HG03442 (cell line): ENCODE measurements around the gene CDH4.

Source experiments
- ATAC-seq: cut with Tn5 transposase; IDR thresholded peaks from one replicate; pipeline ENCODE4 v1.9.1; 2021; ENCODE audit warnings: mild to moderate bottlenecking, moderate library complexity; ENCODE audit not compliant: unreplicated experiment

CDH4 gene

DNA sequence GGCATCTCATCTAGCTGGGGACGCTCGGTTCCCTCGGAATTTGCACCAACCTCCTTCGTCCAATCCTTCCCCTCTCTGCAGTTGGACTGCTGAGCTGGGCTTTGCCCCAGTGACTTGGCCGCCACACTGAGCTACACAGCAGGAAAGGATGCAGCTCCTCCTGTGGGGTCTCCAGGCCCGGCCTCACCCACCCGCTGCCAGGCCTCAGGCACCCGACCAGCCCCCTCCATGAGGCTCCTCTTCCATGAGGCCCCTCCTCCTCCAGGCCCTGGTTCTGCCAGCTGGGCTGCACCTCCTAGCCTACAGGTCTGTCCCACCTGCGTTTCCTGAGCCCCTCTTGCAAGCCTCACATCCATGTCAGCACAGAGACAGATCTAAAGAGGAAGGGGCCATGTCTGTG lies 443.7 kb downstream of the CDH4 start:
- no peak for ATAC-seq

DNA sequence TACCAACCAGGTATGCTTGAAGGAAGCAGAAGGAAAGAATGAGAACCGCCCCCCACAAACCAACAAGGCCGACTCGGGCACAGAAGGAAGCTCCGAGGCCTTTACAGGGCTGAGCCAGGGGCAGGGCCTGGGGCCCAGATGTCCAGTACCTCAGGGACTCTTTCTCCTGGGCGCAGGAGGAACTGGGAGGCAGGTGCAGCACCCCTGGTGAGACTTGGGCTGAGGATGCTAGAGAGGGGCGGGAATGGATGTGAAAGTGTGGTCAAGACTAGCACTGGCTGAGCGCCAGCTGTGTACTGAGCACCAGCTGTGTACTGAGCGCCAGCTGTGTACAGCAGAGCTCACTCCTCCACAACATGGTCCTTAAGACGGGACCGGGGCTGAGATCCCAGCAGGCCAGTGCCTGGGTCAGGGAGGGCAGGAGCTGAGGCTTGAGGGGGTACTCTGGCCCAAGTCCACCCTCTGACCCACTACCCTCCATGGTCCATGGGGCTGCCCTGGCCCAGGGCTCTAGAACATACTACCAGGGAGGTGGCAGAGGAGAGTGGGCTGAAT lies 444.2 kb downstream of the CDH4 start:
- no peak for ATAC-seq

- no peak for ATAC-seq
Measured at GRCh38 chr20:61697666-61698597, 445.9 kb downstream of the CDH4 start.

DNA sequence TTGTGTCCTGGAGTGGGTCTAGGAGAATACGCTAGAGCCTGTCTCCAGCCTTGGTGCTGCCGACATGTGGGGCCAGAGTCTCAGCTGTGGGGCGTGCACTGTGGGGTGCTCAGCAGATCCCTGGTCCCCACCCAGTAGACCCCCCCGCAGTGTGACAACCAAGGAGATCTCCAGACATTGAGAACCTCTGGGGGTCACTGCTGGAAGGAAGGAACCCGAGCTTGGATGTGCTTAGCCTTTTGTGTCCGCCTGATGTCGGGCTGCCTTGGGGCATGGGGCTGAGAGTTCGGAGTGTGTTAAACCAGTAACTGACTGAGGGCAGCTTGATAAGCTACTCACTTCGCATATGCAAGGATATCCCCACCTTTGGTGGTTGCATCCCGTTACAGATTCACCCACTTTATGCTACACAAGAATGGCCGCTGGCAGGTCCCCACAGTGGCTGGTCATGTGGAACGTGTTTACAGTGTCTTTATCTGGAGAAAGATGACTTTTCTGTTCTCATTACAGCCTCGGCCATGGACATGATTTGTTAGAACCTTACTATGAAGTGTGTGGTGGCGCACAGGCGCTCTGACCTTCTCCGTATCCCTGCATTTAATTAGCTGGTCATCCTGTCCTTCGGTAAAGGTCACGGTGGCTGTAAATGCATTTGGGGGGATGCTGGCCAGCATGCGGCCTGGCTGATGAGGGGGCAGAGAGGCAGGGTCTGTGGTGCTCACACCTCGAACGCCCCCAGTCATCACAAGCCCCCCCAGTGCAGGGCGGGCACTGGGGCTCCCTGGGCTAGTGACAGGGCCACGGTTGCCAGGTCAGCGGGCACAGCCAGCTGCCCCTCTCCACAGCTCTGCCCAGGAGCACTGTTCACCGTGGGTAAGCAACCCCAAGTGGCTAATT lies 446.8 kb downstream of the CDH4 start:
- ATAC-seq, result no peak

GRCh38 chr20:61699495-61700374 lies 447.7 kb downstream of the CDH4 start:
- ATAC-seq, result no peak

DNA sequence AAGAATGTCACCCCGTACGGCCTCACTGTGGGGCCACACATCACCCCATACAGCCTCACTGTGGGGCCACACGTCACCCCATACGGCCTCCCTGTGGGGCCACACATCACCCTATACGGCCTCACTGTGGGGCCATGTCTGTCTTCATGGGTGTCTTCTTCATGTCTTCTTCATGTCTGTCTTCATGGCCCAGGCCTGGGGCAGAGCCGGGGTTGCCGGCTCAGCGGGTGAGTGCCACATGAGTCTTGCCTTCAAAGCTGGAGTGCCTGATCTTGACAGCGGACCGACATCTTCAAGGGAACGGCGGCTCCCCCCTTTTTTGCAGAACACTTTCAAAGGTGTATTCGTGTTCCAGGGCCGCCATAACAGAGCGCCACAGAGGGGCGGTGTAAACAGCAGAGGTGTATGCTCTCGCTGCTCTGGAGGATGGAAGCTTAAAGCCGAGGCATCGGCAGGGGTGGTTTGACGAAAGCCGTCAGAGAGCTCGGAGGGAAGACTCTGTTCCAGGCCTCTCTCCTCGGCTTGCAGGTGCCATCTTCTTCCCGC lies 448.6 kb downstream of the CDH4 start:
- no peak for ATAC-seq

DNA sequence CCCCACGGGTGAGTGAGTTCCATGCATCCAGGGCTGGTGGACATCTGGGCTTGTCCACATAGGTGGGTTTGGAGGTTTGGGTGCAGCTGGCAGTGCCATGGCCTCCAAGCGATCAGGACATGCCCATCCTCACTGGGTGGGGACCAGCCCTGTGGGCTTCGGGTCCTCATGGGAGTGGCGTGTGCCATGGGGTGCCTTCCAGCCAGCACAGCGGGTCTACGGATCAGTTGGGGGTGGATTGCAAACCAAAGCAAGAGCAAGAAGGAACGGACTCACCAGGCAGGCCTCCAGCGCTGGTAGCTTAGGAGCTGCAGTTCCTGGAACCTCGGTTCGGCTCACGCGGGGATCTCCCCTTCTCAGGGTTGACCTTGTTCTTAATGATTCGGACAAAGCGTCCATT lies 449.3 kb downstream of the CDH4 start:
- ATAC-seq, result no peak

DNA sequence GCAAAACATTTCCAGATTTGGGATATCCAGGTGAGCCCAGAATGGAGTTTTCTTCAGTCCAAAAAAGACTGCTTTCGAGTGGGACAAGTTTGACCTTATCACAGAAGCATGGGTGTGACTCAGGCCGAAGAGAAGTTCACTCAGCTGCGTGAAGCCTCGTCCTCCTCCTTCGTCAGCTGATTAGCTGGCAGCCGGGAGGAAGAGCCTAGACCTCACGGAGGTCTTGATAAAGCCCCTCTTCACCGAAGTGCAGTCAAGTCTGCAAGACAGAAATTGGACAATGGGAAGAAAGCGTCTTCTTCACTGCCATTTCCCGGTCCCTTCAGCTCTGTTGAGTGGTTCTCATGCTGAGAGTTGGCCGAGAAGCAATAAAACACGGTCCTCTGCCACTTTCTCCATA lies 449.7 kb downstream of the CDH4 start:
- no peak for ATAC-seq

DNA sequence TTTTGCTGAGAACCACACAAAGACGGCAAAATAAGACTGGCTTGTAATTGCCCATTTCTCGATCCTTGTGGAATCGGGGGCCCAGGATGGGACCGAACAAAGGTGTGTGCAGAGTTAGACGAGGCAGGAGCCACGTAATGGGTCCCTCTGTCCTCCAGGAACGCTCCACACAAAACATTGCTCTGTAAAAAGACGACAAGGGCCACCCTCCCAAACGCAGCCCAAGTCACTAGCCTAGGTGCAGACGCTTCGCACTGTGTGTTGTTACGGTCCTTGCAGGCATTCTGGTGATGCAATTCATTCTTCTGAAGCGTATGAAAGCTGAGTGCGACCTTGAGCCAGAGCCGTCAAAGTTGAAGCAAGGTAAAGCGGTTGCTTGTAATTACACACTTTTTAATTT lies 450.2 kb downstream of the CDH4 start:
- ATAC-seq, result no peak

GRCh38 chr20:61704661-61705060 lies 452.6 kb downstream of the CDH4 start:
- no peak for ATAC-seq

DNA sequence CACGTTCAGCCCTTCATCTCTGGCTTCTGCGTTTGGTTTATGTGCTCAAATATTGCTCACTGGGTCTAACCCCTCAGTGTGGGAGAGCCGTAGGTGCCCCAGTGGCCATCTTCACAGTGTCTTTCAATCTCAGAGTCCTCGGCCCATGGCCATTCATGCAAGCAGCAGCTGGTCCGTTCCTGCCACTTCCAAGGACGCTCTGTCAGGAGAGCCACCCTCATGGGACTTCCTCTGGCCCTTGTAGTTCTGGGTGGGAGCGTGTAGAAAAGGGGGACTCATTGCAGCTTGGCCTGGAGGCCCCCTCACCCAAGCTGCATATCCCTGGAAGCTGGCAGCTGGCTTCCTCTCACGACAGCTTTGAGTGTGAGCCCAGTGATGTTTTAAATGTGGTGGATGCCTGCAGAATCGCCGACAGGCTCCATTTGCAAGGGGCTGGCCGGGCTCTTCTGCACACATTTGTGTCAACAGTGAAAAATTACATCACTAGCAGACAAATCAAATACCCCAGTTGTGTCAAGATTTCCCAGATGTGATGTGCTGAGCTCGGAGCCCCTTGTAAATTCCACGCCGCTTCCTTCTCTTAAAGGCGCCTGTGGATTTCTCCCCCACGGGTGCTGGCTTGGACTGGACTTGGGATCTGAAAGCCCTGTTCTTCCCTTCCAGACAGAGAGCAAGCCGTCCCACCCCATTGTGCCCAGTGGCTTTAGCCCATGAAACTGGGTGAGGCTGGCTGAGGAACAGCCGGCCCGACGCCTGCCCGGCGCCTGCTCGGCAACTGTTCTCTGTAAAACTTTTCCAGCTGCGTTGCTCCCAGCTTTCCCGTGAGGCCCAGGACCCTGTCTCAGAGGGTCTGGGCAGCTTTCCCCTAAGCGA lies 453.6 kb downstream of the CDH4 start:
- no peak for ATAC-seq

DNA sequence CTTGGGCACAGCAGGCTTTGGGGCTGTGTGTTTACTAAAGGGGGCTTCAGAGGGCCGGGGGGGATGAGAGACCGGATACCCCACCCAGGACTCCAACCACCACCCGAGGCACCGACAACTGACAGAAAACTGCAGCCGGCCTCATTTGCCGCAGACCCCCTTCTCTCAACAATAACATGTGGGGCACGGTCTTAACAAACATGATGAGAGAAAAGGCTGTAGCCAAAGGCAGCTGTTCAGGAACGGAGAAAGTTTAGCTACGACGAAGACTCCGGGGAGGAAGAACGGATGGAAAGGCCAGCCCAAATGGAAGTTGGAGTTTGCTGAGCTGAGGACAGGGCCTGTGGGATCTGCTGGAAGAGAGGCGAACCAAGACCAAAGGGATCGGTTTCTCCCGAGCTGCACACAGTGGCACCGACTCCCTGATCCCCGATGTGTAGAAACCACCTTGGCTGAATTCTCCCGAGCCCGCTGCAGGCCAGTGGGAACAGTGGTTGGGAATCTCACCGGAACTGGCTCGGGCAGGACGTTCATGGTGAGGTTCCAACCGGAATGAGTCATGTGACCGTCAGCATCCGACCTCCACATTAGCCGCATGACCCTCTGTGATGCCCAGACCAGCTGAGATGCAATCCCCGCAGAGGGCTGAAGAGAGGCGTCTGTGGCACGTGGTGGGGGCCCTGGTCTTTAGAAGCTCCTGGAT lies 454.3 kb downstream of the CDH4 start:
- no peak for ATAC-seq

- ATAC-seq, result no peak
Measured at GRCh38 chr20:61708891-61709290, 456.8 kb downstream of the CDH4 start.

- ATAC-seq, result no peak
Measured at GRCh38 chr20:61710108-61710507, 458.0 kb downstream of the CDH4 start.

- no peak for ATAC-seq
Measured at GRCh38 chr20:61712688-61713087, 460.6 kb downstream of the CDH4 start.

DNA sequence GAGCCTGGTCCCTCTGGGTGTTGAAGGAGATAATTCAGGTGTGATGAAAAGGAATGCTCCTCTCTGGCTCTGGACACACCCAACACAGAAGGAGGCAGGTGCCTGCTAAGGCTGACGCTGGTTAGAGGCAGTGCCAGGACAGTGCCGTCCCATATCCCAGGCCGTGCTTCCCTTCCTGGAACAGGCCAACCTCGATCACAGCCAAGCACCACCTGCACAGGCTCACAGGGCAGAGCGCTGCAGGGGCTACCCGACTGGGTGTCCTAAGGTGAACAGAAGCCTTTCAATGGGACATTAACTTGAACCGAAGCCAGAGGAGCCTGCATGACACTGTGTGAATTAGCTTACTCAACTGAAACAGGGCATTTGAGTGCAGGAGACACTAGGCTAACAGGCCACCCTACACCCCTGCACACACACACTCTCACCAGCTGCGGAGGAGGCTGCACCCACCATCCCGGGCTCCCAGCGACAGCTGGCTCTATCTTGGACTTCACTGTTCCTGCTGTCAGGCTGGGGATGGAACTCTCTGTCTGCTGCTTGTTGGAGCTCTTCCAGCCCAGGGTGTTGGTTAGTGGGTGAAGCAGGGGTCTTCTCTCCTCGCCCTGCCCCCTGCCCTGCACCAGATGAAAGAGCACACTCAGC lies 466.4 kb downstream of the CDH4 start:
- no peak for ATAC-seq

- no peak for ATAC-seq
Measured at GRCh38 chr20:61719691-61720347, 467.8 kb downstream of the CDH4 start.

GRCh38 chr20:61720348-61720696 lies 468.3 kb downstream of the CDH4 start:
- no peak for ATAC-seq
